ENCODE data around the gene PPDPF. TPM values are rescaled to one million over a fixed set of nuclear protein-coding genes. Genes with fewer than 3 reads are reported as not detected.
A peak's percentile ranks its signal among the peaks of the same experiment; 100 is the strongest.

PPDPF gene
- total RNA-seq, 1 donor from 2014 or later: 99.3 TPM

GRCh38 chr20:63497138-63497945 lies 23.2 kb upstream of the PPDPF start:
- H3K4me3 ChIP-seq (ENCODE audit: low read depth, low read length): no peak overlapping the region
- no peak for TF ChIP-seq CTCF (conservative IDR thresholded peaks at IDR 0.05; ENCODE audit: low read depth, low read length)
- no peak for DNase-seq (ENCODE audit: low read depth)

GRCh38 chr20:63497946-63498935 lies 22.3 kb upstream of the PPDPF start:
- DNase-seq (ENCODE audit: low read depth): no peak
- no peak for TF ChIP-seq CTCF (conservative IDR thresholded peaks at IDR 0.05; ENCODE audit: low read depth, low read length)
- H3K4me3 ChIP-seq (ENCODE audit: low read depth, low read length): peak overlapping the region; percentile 30

GRCh38 chr20:63498960-63499337 lies 21.6 kb upstream of the PPDPF start, which contains the start of gene EEF1A2:
Gene EEF1A2, minus strand, starts transcription at chr20:63499083. Its CDS starts 1,320 bp downstream, at chr20:63497763.
- TF ChIP-seq CTCF (conservative IDR thresholded peaks at IDR 0.05; ENCODE audit: low read depth, low read length): no peak
- no peak for DNase-seq (ENCODE audit: low read depth)
- H3K4me3 ChIP-seq (ENCODE audit: low read depth, low read length): peak within 1 kb of the TSS; percentile 30

GRCh38 chr20:63499338-63499969 lies 21.1 kb upstream of the PPDPF start:
- DNase-seq (ENCODE audit: low read depth): no peak
- no peak overlapping the region for H3K4me3 ChIP-seq (ENCODE audit: low read depth, low read length)
- no peak for TF ChIP-seq CTCF (conservative IDR thresholded peaks at IDR 0.05; ENCODE audit: low read depth, low read length)

GRCh38 chr20:63500151-63500901 lies 20.2 kb upstream of the PPDPF start:
- no peak for DNase-seq (ENCODE audit: low read depth)

More at GRCh38 chr20:63500151-63500901, 20.2 kb upstream of the PPDPF start:
- H3K4me3 ChIP-seq (ENCODE audit: low read depth, low read length): no peak overlapping the region
- no peak for TF ChIP-seq CTCF (conservative IDR thresholded peaks at IDR 0.05; ENCODE audit: low read depth, low read length)

Data from epithelial cell of proximal tubule (primary cell).